Measurements from ENCODE around the gene EIF4B. TPM values are rescaled to one million over a fixed set of nuclear protein-coding genes. Genes with fewer than 3 reads are reported as not detected.

Gene EIF4B
- total and polyA plus RNA-seq, 9 donors, result 316 to 1,452 (median 882) TPM

DNA sequence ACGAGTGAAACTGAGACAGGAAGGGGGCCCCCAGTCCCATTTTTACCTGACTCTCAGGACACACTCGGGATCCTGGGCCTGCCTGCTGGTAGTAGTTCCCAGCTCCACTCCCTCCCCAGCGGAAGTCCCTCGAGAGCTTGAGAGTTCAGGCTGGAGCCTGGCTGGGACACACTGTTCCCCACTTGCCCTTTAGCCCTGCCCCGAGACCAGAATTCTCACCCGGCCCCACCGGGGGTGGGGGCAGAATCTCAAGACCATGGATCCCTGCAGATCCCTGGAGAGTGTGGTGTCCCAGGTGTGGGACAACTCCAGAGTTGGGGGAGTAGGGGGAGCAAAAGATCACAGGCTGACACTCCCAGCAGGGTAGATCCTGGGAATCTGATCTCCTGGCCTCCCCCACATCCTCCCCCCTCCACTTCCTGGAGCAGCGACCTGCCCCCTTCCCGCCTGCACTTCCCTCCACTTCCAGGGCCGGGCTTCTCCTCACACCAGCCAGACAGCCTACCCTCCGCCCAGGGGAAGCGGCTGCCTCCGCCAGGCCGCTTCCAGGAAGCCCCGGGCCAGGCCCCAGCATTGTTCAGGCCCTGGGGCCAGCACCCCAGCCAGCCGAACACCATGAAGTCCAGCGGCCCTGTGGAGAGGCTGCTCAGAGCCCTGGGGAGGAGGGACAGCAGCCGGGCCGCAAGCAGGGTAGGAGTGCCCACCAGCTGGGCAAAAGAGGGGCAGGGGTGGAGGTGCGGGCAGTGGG, 43.5 kb downstream of the EIF4B start, which contains the start of gene TNS2:
Gene TNS2 (plus strand): TSS at position 495 of the 748 bp plus-strand sequence. CDS start 121 bp downstream, at position 616.
- 4 to 9% (median 6%) methylated on average over 19 to 20 of the region's 20 CpGs for WGBS, 3 donors
- H3K4me1 ChIP-seq (ENCODE audit: insufficient read depth), result peaks cover 41% of the 10 kb centered on the region
- intact Hi-C loops (cut with DNase I), result loop anchor here in 2 of 4 donors (5.0 to 10.0 kb wide), 2 partner anchors 133 to 1005 kb away; partner anchors contain the start of genes CSAD (in 1 of the 2) and ZNF740 (in 1 of the 2)
- H3K4me3 ChIP-seq, result peak within 1 kb of the TSS; percentile 50
- TF ChIP-seq EP300 (IDR thresholded peaks at IDR 0.05), result no peak
- TF ChIP-seq POLR2A (IDR thresholded peaks at IDR 0.05), result peak; percentile 34
- peak within 1 kb of the TSS; percentile 96 to 99 for H3K27ac ChIP-seq
- no peaks in the 10 kb centered on the region for H3K9me3 ChIP-seq
- DNase-seq, result peak; percentile 74 to 84 (median 78)
- H3K27me3 ChIP-seq, result no peaks in the 10 kb centered on the region
- H3K36me3 ChIP-seq, result no peaks in the 10 kb centered on the region

DNA sequence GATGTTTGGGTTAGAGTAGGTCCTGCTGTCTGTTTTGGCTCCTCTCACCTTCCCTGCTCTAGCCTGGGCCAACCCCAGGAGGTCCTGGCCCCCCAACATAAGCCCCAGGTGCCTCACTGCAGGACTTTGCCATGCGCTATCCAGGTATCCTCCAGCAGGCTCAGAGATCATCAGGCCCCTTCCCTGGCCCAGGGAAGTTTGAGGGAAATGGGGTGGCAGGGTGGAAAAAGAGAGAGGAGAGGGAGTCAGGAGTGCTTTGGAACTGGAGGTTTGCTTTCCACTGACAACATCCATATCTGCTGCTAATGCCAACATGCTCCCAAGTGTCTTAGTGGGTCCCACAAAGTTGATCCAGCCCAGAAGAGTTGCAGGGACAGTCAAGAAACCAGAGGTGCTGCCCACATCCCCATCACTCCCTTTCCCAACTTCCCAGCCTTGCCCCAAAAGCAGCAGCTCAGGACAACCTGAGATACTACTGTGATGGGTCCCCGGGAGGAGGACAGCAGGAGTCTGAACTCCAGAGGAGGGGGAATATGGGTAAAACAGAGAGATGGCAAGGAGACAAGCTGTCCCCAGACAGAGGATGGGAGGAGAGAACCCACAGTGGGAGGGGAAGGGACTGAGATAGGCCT, 44.3 kb downstream of the EIF4B start:
- no peak for DNase-seq
- peaks cover 36% of the 10 kb centered on the region for H3K4me1 ChIP-seq (ENCODE audit: insufficient read depth)
- WGBS, 3 donors, result 50 to 65% (median 56%) methylated on average over 2 of the region's 2 CpGs
- no peak for TF ChIP-seq POLR2A (IDR thresholded peaks at IDR 0.05)
- TF ChIP-seq, protein P1, sequence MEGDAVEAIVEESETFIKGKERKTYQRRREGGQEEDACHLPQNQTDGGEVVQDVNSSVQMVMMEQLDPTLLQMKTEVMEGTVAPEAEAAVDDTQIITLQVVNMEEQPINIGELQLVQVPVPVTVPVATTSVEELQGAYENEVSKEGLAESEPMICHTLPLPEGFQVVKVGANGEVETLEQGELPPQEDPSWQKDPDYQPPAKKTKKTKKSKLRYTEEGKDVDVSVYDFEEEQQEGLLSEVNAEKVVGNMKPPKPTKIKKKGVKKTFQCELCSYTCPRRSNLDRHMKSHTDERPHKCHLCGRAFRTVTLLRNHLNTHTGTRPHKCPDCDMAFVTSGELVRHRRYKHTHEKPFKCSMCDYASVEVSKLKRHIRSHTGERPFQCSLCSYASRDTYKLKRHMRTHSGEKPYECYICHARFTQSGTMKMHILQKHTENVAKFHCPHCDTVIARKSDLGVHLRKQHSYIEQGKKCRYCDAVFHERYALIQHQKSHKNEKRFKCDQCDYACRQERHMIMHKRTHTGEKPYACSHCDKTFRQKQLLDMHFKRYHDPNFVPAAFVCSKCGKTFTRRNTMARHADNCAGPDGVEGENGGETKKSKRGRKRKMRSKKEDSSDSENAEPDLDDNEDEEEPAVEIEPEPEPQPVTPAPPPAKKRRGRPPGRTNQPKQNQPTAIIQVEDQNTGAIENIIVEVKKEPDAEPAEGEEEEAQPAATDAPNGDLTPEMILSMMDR (IDR thresholded peaks at IDR 0.05), result no peak
- TF ChIP-seq EP300 (IDR thresholded peaks at IDR 0.05), result no peak
- peak overlapping the region; percentile 50 for H3K4me3 ChIP-seq
- no peaks in the 10 kb centered on the region for H3K27me3 ChIP-seq
- no peaks in the 10 kb centered on the region for H3K36me3 ChIP-seq
- H3K27ac ChIP-seq, result peak overlapping the region; percentile 96 to 99
- no peaks in the 10 kb centered on the region for H3K9me3 ChIP-seq
- intact Hi-C loops (cut with DNase I), result no loop called here

DNA sequence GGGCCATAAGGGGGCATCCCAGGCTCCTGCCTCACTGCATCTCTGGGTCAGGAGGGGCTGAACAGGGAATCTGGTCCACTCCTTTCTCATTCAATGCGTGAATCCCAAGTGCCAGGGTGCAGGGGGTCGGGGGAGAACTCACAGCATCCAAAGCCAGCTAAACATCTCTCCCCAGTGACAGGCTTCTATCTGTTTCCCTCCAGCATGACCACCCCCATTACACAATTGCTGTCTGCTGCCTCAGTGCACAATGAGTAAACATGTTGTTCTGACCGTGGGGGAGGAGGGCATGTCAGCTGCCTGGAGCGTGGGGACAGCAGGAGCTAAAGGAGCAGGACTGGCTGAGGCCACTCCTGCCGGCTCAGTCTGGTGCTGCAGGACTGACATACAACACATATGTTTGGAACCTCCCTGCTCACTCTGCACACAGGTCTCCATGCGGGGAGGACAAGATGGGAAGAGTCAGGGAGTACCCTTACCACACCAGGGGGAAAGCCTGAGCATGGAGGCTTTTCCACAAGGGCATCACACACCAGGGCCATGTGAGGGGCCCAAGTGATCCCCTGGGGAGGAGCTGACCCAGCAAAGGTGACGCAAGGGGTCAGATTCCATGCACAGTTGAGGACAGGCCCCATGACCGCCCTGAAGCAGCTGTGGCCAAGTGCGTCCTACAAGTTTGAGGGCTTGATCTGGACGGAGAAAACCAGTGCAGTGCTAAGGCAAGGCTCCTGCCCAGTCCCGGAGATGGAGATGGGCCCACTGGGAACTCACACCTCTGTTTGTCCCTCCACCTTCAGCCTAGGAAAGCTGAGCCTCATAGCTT, 45.0 kb downstream of the EIF4B start:
- no peaks in the 10 kb centered on the region for H3K27me3 ChIP-seq
- H3K27ac ChIP-seq, result peak overlapping the region; percentile 96 to 99
- WGBS, 3 donors, result 9 to 21% (median 20%) methylated on average over 11 of the region's 11 CpGs
- intact Hi-C loops (cut with DNase I), result no loop called here
- DNase-seq, result peak; percentile 57 to 80 (median 64)
- peak overlapping the region; percentile 50 for H3K4me3 ChIP-seq
- TF ChIP-seq, protein P1 (IDR thresholded peaks at IDR 0.05), result peak in 2 of 3 donors; percentile 32 to 38
- TF ChIP-seq POLR2A (IDR thresholded peaks at IDR 0.05) (peak; percentile 29), EP300 (IDR thresholded peaks at IDR 0.05) (no peak)
- H3K4me1 ChIP-seq (ENCODE audit: insufficient read depth), result peaks cover 33% of the 10 kb centered on the region
- H3K9me3 ChIP-seq, result no peaks in the 10 kb centered on the region
- no peaks in the 10 kb centered on the region for H3K36me3 ChIP-seq

DNA sequence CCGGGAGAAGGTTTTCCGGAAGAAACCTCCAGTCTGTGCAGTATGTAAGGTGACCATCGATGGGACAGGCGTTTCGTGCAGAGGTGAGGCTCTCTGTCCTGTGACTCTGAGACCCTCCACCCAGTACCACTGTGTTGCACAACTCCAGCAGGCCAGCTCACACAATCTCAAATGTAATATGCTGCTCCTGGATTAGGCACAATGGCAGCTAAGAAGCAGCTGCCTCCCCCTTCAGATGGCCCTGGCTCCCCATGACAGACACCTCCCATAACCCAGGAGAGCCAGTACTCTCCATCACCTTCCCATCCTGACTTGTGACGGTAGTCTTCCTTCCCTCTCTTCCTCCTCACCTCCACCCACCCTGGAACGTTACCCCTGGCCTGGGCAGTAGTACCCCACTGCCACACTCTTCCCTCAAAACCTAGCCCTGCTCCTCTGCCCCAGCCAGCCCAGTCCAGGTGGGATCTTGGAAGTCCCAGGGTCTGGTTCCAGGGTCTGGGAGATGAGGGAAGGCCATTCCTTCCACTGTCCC, 45.7 kb downstream of the EIF4B start:
- intact Hi-C loops (cut with DNase I), result no loop called here
- H3K9me3 ChIP-seq, result no peaks in the 10 kb centered on the region
- 38 to 39% (median 38%) methylated on average over 7 of the region's 7 CpGs for WGBS, 3 donors
- DNase-seq, result peak in 3 of 5 donors; percentile 31 to 45 (median 42)
- peak overlapping the region; percentile 96 to 99 for H3K27ac ChIP-seq
- no peaks in the 10 kb centered on the region for H3K36me3 ChIP-seq
- TF ChIP-seq, protein P1 (IDR thresholded peaks at IDR 0.05), result no peak
- TF ChIP-seq EP300 (IDR thresholded peaks at IDR 0.05) (no peak), POLR2A (IDR thresholded peaks at IDR 0.05) (no peak)
- H3K27me3 ChIP-seq, result no peaks in the 10 kb centered on the region
- peak overlapping the region; percentile 50 for H3K4me3 ChIP-seq
- peaks cover 33% of the 10 kb centered on the region for H3K4me1 ChIP-seq (ENCODE audit: insufficient read depth)
